NT2/D1 (cell line): ENCODE results near the gene SFRP5.

Experiments used
- SUZ12 ChIP-seq: IDR thresholded peaks from 2 replicates; pipeline ENCODE4 v1.6.1; 2011; ENCODE audit not compliant: insufficient read length, insufficient read depth; ENCODE audit errors: extremely low read depth
- YY1 ChIP-seq: IDR thresholded peaks from 2 replicates; pipeline ENCODE4 v1.6.1; 2011; ENCODE audit not compliant: insufficient read length, insufficient read depth
- ZNF274 ChIP-seq: IDR thresholded peaks from 2 replicates; pipeline ENCODE4 v1.6.1; 2011; ENCODE audit warnings: mild to moderate bottlenecking, low read depth, low read length

- TF ChIP-seq YY1: no peak
- TF ChIP-seq ZNF274: no peak
- no peak for TF ChIP-seq SUZ12
Observed at GRCh38 chr10:97814996-97815395, 43.2 kb upstream of the SFRP5 start.
